ENCODE data around the gene PEDS1.
A peak's percentile ranks its signal among the peaks of the same experiment; 100 is the strongest.
"Not testable (repeated sequence)": the region's sequence is repeated elsewhere in the genome, so short reads cannot be mapped to it uniquely, and the experiment has no call there.

Gene PEDS1

GRCh38 chr20:50163570-50164317 lies 10.2 kb upstream of the PEDS1 start:
- no peak for DNase-seq

DNA sequence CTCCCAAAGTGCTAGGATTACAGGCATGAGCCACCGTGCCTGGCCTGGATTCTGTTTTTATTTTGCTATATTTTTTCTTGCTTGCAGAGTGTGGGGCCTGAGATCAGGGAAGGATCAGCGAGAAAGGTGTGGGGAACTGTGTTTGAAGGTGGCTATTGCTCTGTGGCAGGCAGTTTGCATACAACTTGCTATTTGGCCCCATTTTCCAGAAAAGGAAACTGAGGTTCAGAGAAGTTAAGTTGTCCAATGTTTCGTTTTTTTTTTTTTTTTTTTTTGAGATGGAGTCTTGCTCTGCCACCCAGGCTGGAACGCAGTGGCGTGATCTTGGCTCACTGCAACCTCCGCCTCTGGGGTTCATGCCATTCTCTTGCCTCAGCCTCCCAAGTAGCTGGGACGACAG lies 8.0 kb upstream of the PEDS1 start:
- DNase-seq, result not testable (repeated sequence)

- DNase-seq, result peak in 2 of 56 donors; percentile 19 to 68
These were observed 397 bp downstream of the PEDS1 start for GRCh38 chr20:50153153-50153499.

- peak in 1 of 56 donors; percentile 52 for DNase-seq
These were observed 950 bp downstream of the PEDS1 start for GRCh38 chr20:50152394-50153152.

DNA sequence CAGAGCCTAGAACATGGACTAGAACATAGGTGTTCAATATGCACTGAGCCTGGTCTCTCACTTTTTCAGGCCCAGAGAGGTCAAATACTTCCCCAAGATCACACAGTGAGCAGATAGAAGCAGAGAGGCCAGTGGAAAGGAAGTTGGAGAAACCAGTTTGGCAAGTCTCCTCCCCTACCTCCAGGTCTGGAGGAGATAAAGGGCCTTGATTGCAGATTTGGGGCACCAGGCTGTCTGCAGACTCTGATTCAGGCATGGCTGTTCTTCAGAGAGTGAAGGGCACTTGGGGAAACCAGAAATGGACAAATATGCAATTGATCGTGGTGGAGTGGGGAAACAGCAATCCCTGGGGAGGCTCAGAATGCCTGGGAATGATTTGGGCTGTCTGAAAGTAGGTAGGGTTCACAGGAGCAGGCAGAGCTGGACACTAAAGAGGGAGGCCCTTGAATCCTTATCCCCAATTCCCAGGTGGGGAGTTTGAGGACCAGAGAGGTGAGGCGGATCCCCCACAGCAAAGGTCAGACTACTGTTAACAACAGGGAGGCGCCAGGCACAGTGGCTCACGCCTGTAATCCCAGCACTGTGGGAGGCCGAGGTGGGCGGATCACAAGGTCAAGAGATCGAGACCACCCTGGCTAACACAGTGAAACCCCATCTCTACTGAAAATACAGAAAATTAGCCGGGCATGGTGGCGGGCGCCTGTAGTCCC lies 2.3 kb downstream of the PEDS1 start:
- DNase-seq, result no peak

DNA sequence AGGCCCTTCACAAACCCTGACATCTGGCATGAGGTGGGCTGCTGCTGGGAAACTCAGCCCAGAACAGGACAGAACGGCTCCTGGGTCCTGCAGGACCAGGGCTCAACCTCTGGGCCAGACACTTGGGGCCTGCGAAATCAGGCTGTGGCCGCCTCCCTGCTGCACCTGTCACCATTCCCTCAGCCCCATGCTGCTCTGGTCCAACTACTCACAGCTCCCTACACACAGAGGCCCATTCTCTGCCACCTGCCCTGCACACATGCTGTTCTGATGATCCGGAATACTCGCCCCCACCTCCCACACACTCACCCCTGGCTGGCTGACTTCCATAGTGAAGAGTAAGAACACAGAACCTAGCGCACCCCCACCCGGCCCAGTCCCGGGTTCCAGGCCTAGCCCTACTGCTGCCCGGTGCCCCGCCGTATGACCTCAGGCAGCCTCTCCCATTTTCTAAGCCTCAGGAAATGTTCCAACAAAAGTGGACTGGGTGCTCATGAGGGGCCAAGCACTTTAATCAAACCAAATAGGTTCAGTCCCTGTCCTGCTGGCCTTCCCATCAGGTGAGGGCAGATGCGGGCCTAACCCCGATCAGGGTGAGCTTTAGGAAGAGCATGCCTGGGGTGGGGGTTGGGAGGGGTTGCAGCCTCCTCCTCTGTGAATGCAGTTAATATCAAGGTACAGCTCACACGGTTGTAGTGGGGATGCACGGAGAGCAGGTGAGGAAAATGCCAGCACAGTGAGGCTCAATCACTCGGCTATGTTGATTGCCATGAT lies 3.9 kb downstream of the PEDS1 start:
- no peak for DNase-seq

DNA sequence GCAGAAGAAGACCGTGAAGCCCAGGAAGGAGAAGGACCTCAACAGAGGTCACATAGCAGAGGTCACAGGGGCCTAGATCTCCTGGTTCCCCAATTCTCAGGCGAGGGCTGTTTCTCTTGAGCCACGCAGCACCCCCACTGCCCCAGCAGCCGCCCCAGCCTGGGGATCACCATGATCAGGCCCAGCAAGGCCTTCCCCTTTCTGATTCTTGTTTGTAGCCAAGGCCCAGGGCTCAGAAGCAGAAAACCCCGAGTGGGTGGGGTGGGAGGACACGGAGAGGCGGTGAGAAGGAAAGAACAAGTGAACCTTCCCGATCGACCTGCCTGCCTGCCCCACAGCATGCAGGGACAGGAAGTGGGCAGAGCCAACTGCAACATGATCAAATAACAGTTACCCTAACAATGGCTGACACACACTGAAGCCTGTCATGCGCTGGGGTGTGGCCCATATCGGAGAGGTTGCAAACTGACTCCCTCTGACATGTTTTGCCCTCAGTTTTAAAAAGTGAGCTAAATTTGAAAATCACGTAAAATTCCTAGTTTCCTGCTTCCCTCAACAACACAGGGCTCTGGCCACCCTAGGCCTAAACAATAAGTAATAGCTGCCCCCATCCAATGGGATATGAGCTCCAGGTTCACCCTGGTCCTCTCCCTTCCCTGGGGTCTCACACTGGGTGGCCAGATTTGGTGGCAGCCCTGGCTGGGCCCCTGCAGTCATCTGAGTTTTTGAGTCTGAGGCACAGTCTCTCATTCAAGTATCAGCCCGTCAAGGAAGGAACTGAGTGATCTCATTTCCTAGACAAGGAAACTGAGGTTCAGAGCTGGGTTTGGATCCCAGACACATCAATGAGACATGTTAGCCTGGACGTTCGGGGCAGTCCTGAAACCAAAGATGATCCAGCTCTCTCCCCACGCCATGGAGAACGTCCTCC lies 6.5 kb downstream of the PEDS1 start:
- peak in 1 of 56 donors; percentile 7 for DNase-seq

DNA sequence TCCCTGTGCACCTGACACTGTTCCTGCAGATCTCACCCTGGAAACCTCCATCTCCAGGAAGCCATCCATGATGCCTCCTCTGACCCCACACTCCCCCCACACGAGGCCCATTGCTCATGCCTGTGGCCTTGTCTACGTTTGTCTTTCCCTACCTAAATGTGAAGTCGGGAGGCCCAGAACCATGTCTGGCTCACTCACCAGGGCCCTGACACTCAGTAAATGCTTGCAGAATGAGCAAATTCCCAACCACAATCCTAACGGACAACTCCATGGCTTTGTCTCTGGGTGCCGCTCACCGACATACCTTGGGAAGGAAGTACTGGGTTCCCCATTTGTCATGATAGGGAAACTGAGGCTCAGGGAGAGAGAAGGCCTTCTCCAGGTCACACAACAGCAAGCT lies 7.3 kb downstream of the PEDS1 start:
- no peak for DNase-seq

- no peak for DNase-seq
These were observed 8.0 kb downstream of the PEDS1 start for GRCh38 chr20:50145566-50145965.

GRCh38 chr20:50144362-50144761 lies 9.2 kb downstream of the PEDS1 start:
- DNase-seq, result no peak

- no peak for DNase-seq
These were observed 10.7 kb downstream of the PEDS1 start for GRCh38 chr20:50142812-50143211.

GRCh38 chr20:50141811-50142561 lies 11.5 kb downstream of the PEDS1 start:
- no peak for DNase-seq

DNA sequence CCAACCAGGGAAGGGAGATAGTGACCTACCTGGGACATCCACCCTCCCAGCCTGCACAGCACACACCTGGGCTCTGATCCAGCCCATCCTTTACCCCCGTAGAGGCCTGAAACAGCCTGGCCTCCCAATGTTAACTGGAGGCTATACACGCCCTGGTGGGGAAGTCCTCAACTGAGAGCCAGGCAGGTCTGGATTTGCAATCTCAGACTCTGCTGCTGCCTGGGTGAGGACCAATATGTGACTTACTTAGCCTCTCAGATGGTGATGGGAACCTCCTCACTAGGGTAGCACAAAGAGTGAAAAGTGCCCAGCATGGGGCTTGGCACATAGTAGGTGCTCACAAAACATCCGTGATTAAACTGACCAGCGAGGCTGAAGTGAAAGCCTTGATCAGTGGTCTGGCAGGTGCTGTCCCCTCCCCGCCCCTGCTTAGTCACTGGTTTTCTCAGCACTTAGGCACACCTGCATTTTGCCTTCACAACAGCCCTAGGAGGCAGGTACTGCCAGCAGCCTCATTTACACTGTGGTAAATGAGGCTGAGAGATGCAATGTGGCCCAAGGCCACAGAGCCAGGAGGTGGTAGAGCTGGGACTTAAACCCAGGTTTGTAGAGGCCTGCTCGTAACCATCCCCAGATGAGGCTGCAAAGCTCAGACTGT lies 12.4 kb downstream of the PEDS1 start:
- no peak for DNase-seq

- DNase-seq, result peak in 6 of 56 donors; percentile 9 to 51 (median 24)
These were observed 13.1 kb downstream of the PEDS1 start for GRCh38 chr20:50140339-50140859.

- DNase-seq, result peak; percentile 7 to 89 (median 70)
These were observed 14.8 kb downstream of the PEDS1 start for GRCh38 chr20:50138479-50139393.

- DNase-seq, result no peak
These were observed 15.4 kb downstream of the PEDS1 start for GRCh38 chr20:50138120-50138478.

- DNase-seq, result peak in 14 of 56 donors; percentile 7 to 42 (median 18)
These were observed 15.8 kb downstream of the PEDS1 start for GRCh38 chr20:50137702-50138101.
